HL-60 (cell line): ENCODE results near the gene ZNF500.

ENCODE experiments used
- CTCF ChIP-seq: IDR thresholded peaks from one replicate; pipeline ENCODE4 v1.5.1; 2011; ENCODE audit warnings: low read length, control low read depth, inconsistent platforms; ENCODE audit not compliant: insufficient read depth
- POLR2AphosphoS5 ChIP-seq: IDR thresholded peaks from 2 replicates; pipeline ENCODE4 v1.6.1; 2012; ENCODE audit warnings: low read depth

GRCh38 chr16:4811773-4812172, 44.8 kb upstream of the ZNF500 start:
- no peak for TF ChIP-seq CTCF
- no peak for TF ChIP-seq POLR2AphosphoS5
